K562 (cell line): ENCODE measurements around the gene ENG. TPM values are rescaled to one million over a fixed set of nuclear protein-coding genes. Genes with fewer than 3 reads are reported as not detected.

Experiments used
- CGGBP1 ChIP-seq: fragments of 250-450 bp; sonication (Bioruptor Pico); IDR thresholded peaks from 2 replicates; pipeline ENCODE4 v1.9.0; 2021; ENCODE audit warnings: mild to moderate bottlenecking
- NFIC ChIP-seq: fragments of 450-650 bp; IDR thresholded peaks from 2 replicates; pipeline ENCODE4 v1.6.1; 2017; ENCODE audit warnings: mild to moderate bottlenecking, inconsistent platforms
- NKRF ChIP-seq: fragments of 450-650 bp; IDR thresholded peaks from 2 replicates; pipeline ENCODE4 v1.6.1; 2016; ENCODE audit warnings: borderline replicate concordance
- NR0B1 ChIP-seq: fragments of 450-650 bp; IDR thresholded peaks from one replicate; pipeline ENCODE4 v1.6.1; 2018; ENCODE audit warnings: mild to moderate bottlenecking, moderate library complexity; ENCODE audit not compliant: partially characterized antibody
- PTRF ChIP-seq: fragments of 450-650 bp; IDR thresholded peaks from 2 replicates; pipeline ENCODE4 v1.6.1; 2016; ENCODE audit warnings: mild to moderate bottlenecking, missing genetic modification characterization, missing compliant biosample characterization
- PTTG1 ChIP-seq: fragments of 450-650 bp; IDR thresholded peaks from 2 replicates; pipeline ENCODE4 v1.6.1; 2016; ENCODE audit warnings: low read depth, mild to moderate bottlenecking, missing genetic modification characterization, missing compliant biosample characterization
- REST ChIP-seq, 2 experiments: fragments of 450-650 bp; formaldehyde crosslinking in 1 of 2; IDR thresholded peaks; 2 replicates each; pipeline versions ENCODE4 v1.4.0 to v1.6.1; 2014 to 2020; ENCODE audit warnings: mild to moderate bottlenecking in 2 of 2, borderline replicate concordance in 1 of 2, low read depth in 1 of 2
- SRSF1 ChIP-seq: fragments of 200-400 bp; formaldehyde crosslinking; IDR thresholded peaks from 2 replicates; pipeline ENCODE4 v1.6.1; 2017; ENCODE audit warnings: mild to moderate bottlenecking, low read depth, low read length, moderate library complexity
- STAT5B ChIP-seq: fragments of 250-450 bp; sonication (Bioruptor Pico); IDR thresholded peaks from 2 replicates; pipeline ENCODE4 v1.8.0; 2021; ENCODE audit warnings: mild to moderate bottlenecking, inconsistent platforms
- TBP ChIP-seq: optimal IDR thresholded peaks from 2 replicates; pipeline ENCODE3; 2011; ENCODE audit warnings: low read depth, low read length, improper control_type of control experiment
- XRCC3 ChIP-seq: fragments of 450-650 bp; IDR thresholded peaks from 2 replicates; pipeline ENCODE4 v1.6.1; 2017; ENCODE audit warnings: mild to moderate bottlenecking, moderate library complexity
- polyA plus RNA-seq, 8 experiments: library from polyadenylated mRNA; depleted of rRNA in 4 of 8; stranded (reverse) in 5 of 8; unstranded in 3 of 8; fragments of >200 nt; fragmentation: Nextera tagmentation in 2 of 8; fragmentation: Illumina TruSeq in 1 of 8; extraction: Ambion mirVana in 2 of 8; extraction: Trizol in 1 of 8; gene quantifications; 2 replicates each; pipeline versions ENCODE4 v1.2.1 to v1.2.3, GENCODE V29; 2011 to 2014; ENCODE audit warnings: inconsistent platforms in 1 of 8, missing spikeins in 1 of 8
- total RNA-seq, 7 experiments: library from RNA; depleted of rRNA in 6 of 7; stranded (reverse); fragments of >200 nt in 6 of 7; fragmentation: Illumina TruSeq in 2 of 7; extraction: Trizol in 2 of 7; gene quantifications; 2 replicates each; pipeline versions ENCODE4 v1.2.1 to v1.2.3, GENCODE V29; 2011 to 2021; ENCODE audit warnings: low replicate concordance in 1 of 7

Gene ENG
- total and polyA plus RNA-seq, 9 of the 15 experiments (the other 6 are each of a cell fraction or from before 2014, with no cell fraction given): 0.04 to 0.40 (median 0.14) TPM; not detected in 1

- TF ChIP-seq NKRF: peak; percentile 61
- no peak for TF ChIP-seq PTRF (tag)
- no peak for TF ChIP-seq STAT5B (CRISPR knock-in tag)
- no peak for TF ChIP-seq TBP
- TF ChIP-seq NFIC: no peak
- no peak for TF ChIP-seq NR0B1
- TF ChIP-seq SRSF1: no peak
- TF ChIP-seq REST (IDR thresholded peaks at IDR 0.05; ENCODE audit: borderline replicate concordance): no peak
- no peak for TF ChIP-seq REST (CRISPR knock-in tag; IDR thresholded peaks at IDR 0.05; ENCODE audit: low read depth)
- no peak for TF ChIP-seq CGGBP1
- no peak for TF ChIP-seq PTTG1
- TF ChIP-seq XRCC3: no peak
Measured at GRCh38 chr9:127785933-127786772, 68.3 kb downstream of the ENG start, which contains the start of gene CDK9 (continued).
